Measurements from ENCODE around the gene SLC25A13.

- TF ChIP-seq IRF2 (CRISPR knock-in tag; IDR thresholded peaks at IDR 0.05) = no peak
- no peak for TF ChIP-seq POLR2A (IDR thresholded peaks at IDR 0.05; ENCODE audit: insufficient read depth in 1 of 2, low read depth in 2 of 2, low read length in 2 of 2)
- TF ChIP-seq HOXA7 (CRISPR knock-in tag; IDR thresholded peaks at IDR 0.05) = no peak
- no peak for TF ChIP-seq ZNF609 (CRISPR knock-in tag; IDR thresholded peaks at IDR 0.05; ENCODE audit: borderline replicate concordance)
- no peak for TF ChIP-seq RBM39 (IDR thresholded peaks at IDR 0.05; ENCODE audit: low read depth, low read length, poor library complexity, severe bottlenecking)
Observed at GRCh38 chr7:96152706-96153105, 169.2 kb downstream of the SLC25A13 start.
